Hematopoietic multipotent progenitor cell treated with erythropoietin and hydrocortisone succinate and interleukin-3 and kit ligand, for 6 days (in vitro differentiated cells): ENCODE data around the gene EPHX1.
A peak's percentile ranks its signal among the peaks of the same experiment; 100 is the strongest.
"Not testable (repeated sequence)": the region's sequence is repeated elsewhere in the genome, so short reads cannot be mapped to it uniquely, and the experiment has no call there.

Experiments
- DNase-seq: peaks from one replicate; pipeline ENCODE4 v3.0.0-alpha.2; 2015

EPHX1 gene

DNA sequence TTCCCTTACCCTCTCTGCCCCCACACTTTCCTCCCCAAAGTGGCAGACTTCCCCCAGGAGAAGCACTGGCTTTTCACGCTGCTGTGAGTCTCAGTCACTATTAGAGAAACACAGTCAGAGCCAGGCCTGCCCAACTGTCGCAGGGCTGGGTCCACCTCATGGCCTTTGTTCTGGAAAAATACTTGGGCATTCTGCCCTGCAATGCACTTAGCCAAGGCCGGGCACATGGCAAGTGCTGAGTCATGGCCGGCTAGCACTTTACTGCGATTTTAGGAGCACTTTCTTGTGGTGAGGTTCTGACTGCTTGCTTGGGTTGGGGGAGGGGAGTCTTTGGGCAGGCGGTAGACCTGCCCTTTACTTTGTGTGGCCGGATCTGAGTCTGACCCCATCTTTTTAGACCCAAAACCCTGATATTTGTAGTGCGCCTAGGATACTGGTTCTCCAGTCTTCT, 7.7 kb downstream of the EPHX1 start:
- DNase-seq = peak; percentile 81

GRCh38 chr1:225818229-225818628, 8.3 kb downstream of the EPHX1 start:
- DNase-seq = no peak

- DNase-seq = no peak
Observed at GRCh38 chr1:225819346-225820192, 9.6 kb downstream of the EPHX1 start.

DNA sequence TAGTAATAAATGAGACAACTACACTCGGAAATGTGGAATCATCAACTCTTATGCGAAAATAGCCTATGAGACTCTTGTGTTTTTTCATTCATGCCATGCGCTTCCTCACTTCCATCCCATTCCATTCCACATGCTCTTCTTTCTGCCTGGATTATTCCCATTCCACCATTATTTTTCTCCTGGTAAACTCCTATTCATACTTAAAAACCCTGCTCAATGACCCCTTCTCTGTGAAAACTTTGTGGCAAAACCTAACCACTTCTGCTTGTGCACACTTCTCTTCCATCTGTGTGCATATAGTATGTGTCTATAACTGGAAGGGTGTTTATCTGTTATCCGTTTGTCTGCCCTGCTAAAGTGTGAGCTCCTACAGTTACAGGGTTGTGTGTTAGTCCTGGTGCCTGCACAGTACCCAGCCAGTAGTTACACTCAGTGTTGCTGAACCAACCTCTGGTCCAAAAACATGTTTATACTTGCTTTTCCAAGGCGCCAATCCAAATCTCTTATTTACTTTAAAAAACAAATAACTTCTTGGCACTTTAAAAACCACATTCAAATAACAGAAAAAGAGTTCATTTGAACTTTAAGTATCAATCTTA, 10.7 kb downstream of the EPHX1 start:
- DNase-seq = peak; percentile 39

- no peak for DNase-seq
Observed at GRCh38 chr1:225822655-225823403, 12.9 kb downstream of the EPHX1 start.

GRCh38 chr1:225823811-225824261, 13.9 kb downstream of the EPHX1 start:
- DNase-seq = no peak

DNA sequence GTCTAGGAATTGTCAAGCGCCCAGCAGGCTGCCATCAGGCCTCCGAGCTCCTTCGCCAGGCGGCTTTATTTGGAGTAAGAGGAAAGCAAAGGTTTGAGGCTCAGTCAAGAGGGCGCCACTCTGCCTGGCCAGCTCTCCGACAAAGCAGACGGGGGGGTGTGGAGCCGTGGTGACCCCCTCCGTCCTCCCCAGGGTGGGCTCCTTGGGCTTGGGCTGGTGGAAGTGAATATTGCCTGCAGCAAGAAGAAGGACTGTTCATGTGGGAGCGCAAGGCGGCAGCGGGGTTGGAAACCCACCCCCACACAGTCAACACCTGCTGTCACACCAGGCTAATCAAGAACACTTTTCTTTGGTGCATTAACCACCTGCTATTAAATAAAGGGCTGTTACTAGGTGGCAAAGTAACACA, 14.6 kb downstream of the EPHX1 start:
- DNase-seq = no peak

GRCh38 chr1:225825078-225825477, 15.2 kb downstream of the EPHX1 start:
- peak; percentile 71 for DNase-seq

- no peak for DNase-seq
Observed at GRCh38 chr1:225825607-225826007, 15.7 kb downstream of the EPHX1 start.

DNA sequence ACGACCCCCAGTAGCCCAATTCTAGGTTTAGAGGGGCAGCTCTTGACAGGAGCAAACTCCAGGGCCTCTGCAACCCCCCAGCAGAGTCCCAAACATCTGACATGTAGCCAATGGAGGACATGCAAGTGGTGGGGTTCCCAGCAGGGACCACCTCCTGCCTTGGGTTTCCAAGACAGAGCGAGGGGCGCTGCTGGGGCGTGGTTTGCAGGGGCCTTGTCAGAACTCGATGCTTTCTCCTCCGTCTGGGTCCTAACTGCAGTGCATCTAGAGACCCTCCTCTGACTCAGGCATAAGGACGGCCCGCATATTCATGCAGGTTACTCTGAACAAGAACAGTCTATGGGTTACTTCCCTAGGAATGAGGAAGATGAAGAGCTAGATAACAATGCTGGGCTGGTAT, 17.2 kb downstream of the EPHX1 start:
- no peak for DNase-seq

DNA sequence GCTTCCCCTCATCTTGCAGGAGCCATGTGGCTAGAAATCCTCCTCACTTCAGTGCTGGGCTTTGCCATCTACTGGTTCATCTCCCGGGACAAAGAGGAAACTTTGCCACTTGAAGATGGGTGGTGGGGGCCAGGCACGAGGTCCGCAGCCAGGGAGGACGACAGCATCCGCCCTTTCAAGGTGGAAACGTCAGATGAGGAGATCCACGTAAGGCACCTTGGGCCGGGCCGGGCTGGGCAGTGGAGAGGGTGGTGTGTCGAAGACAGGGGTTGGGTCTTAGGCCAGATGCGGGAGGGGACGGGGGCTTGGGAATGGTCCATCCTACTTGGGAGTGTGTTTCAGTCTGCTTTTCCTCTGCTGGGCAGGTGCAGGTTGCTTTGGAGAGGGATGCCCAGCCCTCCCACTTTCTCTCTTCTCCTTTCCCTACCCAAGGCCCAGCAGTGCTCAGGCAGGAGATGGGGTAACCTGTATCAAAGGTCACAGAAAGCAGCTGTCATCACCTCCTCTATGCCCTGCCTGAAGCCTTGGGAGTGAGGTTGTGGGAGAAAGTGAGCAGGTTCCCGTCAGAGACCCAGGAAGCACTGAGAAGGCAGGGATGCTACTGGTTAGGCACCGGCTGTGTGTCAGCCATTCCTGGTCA, 18.9 kb downstream of the EPHX1 start:
- no peak for DNase-seq

DNA sequence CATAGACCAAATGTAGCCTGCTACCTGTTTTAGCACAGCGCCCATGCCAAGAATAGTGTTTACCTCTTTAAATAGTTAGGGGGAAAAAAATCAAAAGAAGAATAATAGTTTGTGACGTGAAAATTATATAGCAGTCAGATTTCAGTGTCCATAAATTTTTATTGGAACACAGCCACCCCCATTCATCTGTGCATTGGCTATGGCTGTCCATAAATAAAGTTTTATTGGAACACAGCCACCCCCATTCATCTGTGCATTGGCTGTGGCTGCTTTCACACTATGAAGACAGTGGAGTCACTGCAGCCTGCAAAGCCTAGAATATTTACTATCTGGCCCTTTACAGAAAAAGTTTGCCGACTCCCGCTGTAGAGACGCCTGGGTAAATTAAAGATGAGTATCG, 20.9 kb downstream of the EPHX1 start:
- no peak for DNase-seq

DNA sequence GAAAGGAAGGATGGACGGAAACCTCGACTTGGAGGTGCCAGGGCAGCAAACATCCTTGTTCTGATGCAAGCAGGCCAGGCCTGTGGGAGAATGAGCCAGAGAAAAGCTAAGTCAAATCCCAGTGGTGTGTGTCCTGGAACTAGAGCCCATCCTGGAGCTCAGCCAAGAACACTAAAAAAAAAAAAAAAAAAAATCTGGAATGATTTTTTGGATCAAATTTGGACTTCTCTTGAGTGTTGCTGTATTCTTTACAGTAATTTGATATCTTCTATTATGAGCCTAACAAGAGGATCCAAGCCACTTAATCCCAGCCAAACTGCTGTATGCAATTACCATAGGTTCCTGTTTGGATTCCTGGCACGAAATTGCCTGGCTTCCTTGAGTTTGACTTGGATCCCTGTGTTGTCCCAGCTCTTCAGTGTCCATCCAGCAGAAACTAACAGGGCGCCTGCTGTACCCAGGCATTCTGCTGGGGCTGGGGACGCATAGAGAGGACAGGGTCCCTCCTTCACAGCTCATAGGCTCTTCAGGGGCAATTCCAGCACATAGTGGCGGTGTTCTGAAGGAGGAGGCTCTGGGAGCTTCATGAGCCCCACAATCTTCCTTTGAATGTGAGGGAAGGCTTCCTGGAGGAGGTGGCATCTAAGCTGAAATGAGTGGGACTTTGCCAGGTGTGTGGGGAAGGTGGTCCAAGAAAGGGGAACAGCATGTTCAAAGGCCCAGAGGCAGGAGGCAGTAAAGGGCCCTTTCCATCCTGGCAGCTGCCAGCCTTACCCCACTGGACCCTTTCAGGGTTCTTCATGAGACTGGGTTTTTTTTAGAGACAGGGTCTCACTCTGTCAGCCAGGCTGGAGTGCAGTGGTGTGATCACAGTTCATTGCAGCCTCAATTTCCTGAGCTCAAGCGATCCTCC, 24.7 kb downstream of the EPHX1 start:
- no peak for DNase-seq

DNA sequence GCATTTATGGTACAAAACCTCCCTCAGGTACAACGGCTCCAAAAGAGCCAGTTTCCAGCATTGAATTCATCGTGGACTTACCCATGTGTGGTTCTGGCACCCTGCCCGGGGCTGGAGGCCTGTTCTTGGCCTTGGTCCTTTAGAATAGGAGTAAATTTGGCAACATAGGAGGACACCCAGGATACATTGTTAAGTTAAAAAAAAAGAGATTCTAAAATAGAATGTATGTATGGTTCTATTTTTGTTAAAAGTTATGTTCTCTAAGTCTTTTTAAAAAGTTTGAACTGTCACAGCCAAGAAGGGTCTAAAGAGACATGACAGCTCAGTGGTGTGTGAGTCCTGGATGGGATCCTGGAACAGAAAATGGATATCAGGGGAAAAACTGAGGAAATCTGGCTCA, 25.9 kb downstream of the EPHX1 start:
- DNase-seq = no peak

GRCh38 chr1:225836296-225836695, 26.4 kb downstream of the EPHX1 start:
- DNase-seq = not testable (repeated sequence)

DNA sequence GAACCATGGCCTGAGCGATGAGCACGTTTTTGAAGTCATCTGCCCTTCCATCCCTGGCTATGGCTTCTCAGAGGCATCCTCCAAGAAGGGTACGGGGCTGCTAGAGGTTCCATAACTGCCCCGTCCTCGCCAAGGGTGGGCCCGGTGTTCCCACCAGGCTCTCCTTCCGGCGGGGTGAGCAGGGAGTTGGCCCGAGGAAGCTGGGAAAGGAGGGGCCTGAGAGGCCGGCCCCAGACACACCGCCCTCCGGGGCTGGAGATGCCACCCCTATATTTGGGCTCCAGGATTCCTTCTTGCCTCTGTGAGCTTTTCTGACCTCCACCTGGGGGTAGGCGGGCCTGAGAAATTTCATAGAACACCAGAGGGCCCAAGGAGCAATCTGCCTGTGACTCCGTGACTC, 28.9 kb downstream of the EPHX1 start:
- DNase-seq = no peak

DNA sequence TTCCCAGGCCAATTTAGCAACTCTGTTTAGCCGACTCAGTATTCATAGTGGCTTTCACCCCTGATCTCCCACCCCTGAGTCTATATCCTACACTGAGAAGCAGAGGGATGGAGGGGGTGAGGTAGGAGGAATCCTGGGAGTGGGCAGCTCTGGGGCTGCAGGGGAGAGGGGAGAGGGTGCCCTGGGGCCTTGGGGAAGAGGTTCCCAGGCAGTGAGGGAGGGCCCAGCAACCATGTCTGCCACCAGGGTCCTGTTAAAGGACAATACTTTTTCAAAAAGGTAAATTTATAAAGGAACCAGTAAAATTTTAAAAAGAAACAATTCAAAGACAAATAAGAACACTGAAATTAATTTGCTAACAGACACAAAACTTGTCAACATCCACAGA, 30.3 kb downstream of the EPHX1 start:
- no peak for DNase-seq

DNA sequence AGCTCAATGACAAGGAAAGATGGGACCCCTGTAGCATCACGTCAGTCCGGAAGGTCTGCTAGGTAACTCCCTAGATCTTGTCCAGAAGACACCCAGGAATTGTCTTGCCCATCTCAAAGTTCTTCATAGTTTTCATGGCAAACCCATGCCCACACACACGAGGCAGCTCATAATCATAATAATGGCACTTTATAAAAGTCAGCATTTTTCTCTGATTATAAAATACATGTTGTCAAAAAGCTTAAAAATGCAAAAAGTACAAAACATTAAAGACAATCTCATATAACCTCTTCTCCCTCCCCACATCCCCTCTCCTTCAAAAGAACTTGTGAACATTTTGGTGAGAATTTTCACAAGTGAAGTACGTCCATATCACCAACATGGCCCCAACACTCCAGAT, 30.8 kb downstream of the EPHX1 start:
- no peak for DNase-seq

DNA sequence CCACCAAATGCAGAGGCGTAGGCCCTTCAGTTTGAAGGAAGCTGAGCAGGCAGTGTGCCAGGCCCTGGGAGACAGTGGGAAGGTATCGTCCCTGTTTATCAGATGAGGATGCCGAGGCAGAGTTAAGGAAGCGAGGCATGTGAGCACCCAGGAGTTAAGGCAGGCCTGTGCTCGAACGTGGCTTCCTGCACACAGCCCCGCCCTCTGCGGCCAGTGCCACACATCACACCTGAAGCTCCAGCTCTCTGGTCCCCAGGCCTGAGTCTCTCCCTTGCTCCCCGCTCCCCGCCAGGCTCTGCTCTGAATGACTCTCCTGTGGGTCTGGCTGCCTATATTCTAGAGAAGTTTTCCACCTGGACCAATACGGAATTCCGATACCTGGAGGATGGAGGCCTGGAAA, 32.1 kb downstream of the EPHX1 start:
- no peak for DNase-seq

- no peak for DNase-seq
Observed at GRCh38 chr1:225842788-225843425, 33.0 kb downstream of the EPHX1 start.

DNA sequence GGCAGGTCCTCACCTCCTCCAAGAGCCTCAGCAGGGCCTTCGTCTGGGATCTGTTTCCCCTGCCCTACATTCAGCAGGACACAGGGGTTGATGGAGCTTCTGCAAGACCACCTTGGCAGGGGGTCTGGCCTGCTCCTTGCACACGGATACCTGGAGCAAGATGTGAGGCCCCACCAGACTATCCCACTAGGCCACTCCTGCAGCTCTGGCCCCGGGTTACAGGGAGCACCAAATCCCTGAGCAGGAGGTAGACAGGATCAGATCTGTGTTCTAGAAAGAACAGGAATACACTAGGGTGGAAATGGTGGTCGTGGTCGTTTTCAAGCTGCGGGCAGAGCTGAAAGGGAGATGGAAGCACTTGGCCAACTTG, 33.5 kb downstream of the EPHX1 start:
- DNase-seq = no peak
